Prostate gland (tissue), 2 donors: ENCODE data around the gene FOXRED1.

Source experiments
- CTCF ChIP-seq, 4 experiments: fragments of 200-600 bp in 2 of 4; fragments of 450-650 bp in 2 of 4; sonication (generic) in 2 of 4; IDR thresholded peaks; 1 replicate in 3 of 4; 2 replicates in 1 of 4; pipeline ENCODE4 v1.5.1; 2016 to 2019; ENCODE audit warnings: antibody characterized with exemption in 4 of 4, mild to moderate bottlenecking in 2 of 4, moderate library complexity in 2 of 4
- POLR2A ChIP-seq: fragments of 450-650 bp; IDR thresholded peaks from one replicate; pipeline ENCODE4 v1.6.1; 2016; ENCODE audit warnings: antibody characterized with exemption, mild to moderate bottlenecking
- POLR2AphosphoS5 ChIP-seq: sonication (generic); formaldehyde crosslinking; IDR thresholded peaks from one replicate; pipeline ENCODE4 v1.6.1; 2017; ENCODE audit warnings: antibody characterized with exemption

GRCh38 chr11:126281666-126282175 is 12.8 kb downstream of the FOXRED1 start:
- TF ChIP-seq CTCF (IDR thresholded peaks at IDR 0.05) (no peak), POLR2A (no peak), POLR2AphosphoS5 (no peak)
